HG02885 (cell line): ENCODE measurements around the gene CD7.

ENCODE experiments used
- ATAC-seq: cut with Tn5 transposase; IDR thresholded peaks from one replicate; pipeline ENCODE4 v1.9.1; 2021; ENCODE audit warnings: mild to moderate bottlenecking; ENCODE audit not compliant: unreplicated experiment, poor library complexity

Gene CD7

GRCh38 chr17:82267575-82268379 is 49.6 kb downstream of the CD7 start:
- ATAC-seq = no peak

GRCh38 chr17:82266142-82266541 is 51.3 kb downstream of the CD7 start:
- no peak for ATAC-seq
